GF-D8 (cell line): ENCODE data around the gene MYO3B.
"Not testable (repeated sequence)": the region's sequence is repeated elsewhere in the genome, so short reads cannot be mapped to it uniquely, and the experiment has no call there.

ENCODE experiments used
- DNase-seq: peaks from one replicate; lab custom pipeline; 2025; lab: John Stamatoyannopoulos, UW

The MYO3B gene

DNA sequence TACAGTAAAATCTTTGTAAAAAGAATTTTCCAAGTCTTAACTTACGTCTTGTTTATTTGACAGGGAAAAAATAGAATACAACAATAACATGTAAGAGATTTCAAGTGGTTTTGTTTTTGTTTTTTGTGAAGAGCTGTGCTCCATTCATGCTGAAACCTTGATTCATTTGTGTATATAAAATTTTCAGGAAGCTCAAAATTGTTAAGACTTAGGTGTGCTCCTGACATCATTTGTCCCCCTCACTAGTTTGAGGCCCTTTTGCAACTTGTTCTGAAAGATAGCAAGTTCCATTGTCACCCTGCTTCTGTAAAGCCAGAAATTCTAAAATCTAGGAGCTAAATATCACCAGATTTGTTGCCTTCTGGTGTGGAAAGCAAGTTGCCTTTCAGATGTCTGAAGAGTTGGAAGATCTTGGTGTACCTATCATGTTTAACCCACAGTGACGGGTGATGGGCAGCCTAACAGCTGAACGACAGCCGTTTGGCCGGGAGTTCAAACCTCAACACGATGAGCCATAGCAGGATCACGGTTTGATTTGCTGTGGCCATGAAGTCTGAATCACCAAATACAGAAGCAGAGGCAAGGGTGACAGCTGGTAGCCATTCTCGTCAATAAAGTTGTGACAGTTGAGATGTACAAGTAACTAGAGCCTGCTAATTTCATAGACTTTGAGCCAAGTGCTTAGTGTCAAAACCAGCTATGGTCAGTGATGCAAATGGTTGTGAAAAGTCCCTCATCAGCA, 331.7 kb downstream of the MYO3B start:
- DNase-seq: no peak

DNA sequence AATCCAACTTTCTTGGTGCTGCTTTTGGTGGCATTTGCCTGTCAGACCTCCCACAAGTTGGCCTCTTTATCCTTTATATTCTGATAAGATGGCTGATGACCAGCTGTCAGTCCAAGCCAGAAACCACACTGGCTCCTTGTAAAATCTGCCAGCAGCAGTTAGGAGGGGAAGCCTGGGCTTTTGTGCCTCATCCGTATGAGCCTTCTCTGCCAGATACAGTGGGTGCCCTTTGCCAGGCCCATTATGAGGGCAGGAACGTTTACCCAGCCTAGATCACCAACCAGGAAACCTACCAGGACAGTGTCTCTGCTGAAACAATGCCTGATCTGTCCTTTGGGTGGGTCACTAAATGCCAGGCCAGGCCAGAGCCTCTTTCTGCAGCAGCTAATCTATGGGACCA, 334.3 kb downstream of the MYO3B start:
- no peak for DNase-seq

DNA sequence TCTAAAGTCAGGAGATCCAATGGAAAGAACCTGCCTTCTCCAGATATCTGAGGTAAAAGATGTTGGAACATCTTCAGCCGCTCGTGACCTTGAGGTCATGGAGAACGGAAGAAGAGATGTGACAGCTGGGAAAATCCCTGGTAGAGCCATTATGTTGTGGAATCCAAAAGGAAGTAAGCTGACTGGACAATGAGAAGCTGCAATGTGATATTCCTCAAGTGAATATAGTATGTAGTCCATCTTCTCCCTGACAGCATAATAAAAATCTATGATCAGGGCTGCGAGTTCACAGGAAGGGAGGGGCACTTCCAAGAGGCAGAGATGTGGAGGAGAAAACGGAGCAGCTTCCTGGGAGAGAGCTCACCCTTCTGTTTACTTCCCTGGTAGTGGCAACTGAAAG, 336.2 kb downstream of the MYO3B start:
- DNase-seq: no peak

DNA sequence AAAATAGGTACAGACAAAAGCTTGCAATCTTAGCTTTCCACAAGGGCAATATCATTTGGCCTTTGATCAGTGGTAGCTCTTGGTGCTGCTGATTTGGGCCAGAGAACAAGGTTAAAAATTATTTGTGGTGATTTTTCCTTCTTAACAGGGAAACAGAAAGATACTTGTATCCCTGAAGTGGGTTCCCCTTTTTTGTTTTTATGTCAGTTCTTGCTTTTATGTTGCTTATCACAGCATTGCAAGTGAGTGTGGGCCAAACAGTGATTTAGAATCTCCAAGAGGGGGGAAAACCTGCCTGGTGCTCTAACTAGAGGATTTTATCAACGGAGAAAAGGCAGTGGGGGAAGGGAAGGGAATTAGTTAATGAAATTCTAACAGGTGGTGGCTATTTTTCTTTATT, 339.6 kb downstream of the MYO3B start:
- no peak for DNase-seq

DNA sequence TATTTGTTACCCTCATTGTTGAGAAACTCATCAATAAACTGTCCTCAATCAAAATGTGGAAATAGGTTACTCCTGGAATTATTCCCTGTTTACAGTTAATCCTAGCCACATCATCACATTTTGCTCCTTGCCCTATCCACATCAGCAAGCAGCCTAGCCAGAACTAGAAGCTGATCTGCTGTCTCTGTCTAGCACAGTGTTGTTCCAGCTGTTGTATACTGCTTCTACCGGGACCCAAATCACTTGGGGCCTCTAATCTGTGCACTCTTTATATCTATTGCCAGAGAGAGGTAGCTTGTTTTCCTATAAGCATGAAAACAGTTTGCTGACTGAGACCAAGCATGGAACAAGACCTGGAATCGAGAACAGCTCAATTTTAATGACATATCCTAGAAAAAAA, 341.0 kb downstream of the MYO3B start:
- DNase-seq: no peak

DNA sequence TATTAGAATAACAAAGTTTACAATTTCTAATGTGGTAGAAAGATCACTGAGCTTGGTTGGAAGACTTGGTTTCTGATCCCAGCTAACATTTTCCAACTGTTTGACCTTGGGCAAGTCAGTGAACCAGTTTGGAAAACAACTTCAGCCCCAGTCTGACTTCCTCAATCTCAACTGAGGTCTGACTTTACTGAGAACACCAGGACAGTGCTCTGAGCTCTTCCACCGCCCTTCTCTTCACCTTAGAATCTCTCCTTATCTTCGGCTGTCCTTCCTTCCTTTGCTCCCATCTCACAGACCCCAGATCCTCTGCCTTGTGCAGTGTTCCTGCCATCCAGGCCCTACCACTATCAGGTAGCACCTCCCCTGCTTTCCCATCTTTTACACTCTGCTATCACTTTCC, 343.4 kb downstream of the MYO3B start:
- DNase-seq: no peak

DNA sequence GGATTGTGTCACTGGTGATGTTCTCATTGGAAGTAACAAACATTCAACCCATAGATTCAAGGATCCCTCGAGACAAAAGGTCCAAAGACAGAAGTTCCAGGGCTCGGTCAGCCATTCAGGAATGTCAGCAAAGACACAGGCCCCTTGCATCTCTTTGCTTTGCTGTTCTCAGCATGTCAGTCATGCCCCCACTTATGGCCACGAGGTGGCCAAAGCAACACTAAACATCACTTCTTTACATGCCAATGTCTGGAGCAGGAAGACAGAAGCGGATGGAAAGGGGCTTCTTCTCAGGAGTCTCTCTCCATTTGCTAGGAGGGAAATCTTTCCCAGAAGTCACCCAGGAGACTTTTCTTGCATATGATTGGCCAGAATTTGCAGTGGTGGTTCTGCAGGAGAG, 345.6 kb downstream of the MYO3B start:
- no peak for DNase-seq

DNA sequence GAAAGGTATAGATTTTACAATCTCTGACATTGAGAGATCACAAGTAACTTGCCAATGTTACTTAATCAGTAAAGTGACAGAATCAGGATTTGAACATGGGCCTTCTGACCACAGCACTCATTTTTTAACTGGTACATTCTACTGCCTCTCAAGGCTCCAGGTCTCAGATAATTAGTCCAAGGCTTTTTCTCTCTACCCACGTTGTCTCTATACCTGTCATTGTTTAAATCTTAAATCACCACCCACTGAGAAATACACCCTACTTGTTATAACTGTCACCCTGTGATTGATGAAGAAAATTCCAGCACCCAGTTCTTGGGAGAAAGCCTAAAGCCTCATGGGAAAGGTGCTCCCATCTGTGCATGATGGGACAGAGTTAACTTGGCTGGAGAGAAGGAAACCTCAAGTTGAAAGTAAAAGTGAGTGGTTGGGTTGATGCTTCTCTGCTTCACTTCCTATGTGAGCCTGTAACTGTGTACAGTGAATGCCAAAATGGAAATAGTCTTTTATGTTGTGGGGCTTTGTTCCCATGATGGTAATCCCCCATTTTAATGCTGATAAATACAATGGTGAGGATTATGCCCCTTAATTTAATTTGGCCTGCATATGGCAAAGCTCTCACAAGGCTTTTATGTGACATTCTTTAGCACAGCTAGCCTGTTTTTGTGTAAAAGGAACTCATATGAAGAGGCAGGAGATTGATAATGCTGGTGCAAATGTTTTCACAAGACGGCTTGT, 347.1 kb downstream of the MYO3B start:
- DNase-seq: no peak

DNA sequence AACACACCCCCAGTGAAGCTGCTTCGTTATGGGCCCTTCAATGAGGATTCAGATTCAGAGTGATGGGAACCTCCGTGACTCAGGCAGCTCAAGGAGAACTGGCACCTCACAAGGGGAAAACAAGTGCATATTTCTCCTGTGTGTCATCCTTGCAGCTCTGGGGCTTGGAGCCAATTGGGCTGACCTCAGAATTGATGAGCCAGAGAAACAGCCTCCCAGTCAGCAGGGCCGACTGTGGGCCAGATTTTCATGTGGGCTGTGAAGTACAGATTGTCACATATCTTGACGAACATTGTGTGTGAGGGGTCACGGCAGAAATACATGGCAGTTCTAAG, 347.6 kb downstream of the MYO3B start:
- DNase-seq: no peak

DNA sequence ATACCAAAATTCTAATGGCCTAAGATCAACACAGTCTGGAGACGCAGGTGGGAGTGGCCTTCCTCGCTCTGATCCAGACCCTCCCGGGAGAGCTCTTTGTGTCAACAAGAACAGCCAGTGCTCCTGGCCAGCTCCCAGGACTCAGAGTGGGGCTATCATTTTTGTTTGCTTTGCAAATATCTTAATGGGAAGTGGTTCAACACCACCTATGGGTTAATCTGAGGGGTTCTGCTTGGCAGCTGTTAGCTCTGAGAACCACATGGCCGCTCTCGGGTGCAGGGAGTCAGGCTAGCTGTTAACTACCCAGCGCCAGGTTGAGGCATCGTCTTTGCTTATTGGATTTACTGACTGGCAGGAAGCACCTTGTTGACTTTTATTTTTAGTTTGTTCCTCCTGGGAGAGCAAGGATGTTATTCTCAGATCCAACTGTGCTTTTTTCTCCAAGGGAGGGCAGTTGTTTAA, 352.4 kb downstream of the MYO3B start:
- DNase-seq: no peak

DNA sequence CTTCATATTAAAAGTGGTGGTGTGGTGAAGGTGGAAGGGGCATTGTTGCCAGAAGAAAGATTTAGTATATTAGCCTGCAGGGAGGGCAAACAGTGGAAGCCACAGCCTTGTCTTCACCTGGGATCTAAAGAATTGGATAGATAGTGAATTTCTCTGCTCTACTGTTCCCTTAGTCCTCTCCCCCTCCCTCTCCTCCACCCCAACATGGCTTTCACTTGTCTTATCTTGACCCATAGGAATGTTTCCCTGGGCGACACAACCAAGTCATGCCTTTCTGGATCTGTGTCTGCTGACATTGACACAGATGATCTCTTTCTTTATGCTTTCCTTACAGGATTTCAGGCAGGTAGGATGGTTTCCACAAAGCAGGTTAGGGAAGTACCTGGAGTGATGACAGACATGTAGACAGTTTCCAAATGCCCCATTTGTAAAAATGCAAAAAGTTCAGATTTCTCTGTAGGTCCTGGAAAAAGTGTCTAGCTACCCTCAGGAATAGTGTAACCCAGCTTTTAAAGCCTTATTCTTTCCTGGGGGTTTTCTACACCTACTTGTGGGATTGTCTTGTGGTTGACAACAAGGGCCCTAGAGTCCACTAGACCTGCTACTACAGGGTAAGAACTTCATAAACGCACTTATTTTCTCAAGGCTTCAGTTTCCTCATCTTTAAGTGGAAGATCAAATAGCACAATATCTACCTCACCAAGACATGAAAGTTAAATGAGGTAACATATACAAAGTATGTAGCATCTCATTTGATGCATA, 353.0 kb downstream of the MYO3B start:
- no peak for DNase-seq

DNA sequence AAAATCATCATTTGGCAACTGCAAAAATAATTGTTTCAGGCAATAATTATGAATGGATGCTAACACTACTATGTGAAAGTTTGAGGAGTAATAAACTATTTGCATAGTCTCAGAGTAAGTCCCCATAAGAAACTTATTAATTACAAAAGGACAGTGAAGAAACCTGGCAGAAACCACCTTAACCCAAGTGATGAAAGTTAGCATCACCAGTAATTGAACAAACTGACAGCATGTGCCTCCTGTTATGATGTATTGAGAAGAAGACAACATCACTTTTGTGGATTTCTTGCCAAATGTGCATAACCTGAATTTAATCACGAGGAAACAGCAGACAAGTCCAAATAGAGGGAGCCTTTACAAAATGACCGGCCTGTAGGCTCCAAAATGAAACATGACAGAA, 353.9 kb downstream of the MYO3B start:
- DNase-seq: no peak

DNA sequence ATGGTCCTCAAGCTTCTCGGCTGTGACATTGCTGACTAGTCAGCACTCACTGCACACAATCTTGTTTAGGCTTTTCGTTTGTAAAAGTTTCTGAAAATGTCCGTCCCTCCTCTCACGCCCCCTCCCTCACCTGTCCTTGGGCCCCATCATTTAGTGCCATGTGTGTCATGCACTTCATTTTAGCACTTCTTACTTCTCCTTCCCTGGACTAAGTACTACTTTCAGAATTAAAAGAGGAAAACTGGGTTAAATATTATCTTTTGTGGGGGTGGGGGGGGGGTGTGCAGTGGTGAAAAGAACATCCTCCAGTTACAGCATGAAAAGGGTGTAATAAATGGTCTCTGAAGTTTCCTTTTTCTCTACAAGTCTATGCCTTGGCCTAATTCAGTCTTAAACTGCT, 355.2 kb downstream of the MYO3B start:
- DNase-seq: no peak

DNA sequence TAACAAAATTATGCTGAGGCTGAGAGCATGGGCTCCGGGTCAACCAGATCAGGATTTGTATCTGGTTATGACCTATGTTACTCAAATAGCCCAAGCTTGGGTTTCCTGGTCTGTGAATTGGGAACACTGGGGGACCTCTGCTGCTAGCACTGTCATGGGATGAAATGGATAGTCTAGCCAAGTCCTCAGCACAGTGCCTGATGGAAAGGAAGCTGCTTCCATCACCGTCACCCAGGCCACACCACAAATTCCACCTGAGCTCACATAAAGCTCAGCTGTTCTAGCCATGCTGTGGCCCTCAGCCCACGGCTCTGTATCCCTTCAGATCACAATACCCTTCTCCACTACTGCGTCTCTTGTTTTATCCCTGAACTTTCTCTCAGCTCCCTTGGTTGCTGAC, 357.6 kb downstream of the MYO3B start:
- no peak for DNase-seq

DNA sequence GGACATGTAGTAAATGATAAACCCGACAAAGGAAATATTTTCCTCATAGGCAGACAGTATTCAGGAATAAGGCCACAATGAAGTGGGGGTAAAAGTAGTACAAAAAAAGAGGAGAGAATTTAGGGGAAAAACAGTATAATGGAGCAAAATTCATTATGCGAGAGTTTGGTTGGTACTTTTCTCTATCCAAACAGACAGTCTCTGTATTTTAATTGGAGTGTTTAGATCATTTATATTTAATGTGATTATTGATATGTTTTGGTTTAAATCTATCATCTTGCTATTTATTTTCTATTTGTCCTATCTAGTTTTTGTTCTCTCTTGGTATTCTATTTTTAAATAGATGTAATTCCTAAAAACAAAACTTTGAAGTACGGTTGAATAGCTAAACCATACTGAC, 366.9 kb downstream of the MYO3B start:
- no peak for DNase-seq

DNA sequence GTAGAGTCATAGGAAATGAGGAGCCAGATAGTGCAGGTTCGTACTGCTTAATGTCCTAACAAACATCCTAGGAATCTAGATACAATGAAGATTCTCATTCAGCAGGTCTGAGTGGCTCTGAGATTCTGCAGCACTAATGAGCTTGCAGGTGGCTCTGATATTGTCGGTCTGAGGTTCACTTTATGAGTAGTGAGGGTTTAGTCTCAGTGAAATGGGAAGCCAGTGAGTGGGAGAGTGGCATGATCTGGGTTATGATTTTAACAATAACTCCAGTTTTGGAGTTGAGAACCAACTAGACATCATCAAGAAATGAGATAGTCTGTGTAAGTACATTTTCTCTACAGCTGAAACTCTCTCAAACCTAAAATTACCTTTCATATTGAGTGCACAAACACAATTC, 370.4 kb downstream of the MYO3B start:
- no peak for DNase-seq

DNA sequence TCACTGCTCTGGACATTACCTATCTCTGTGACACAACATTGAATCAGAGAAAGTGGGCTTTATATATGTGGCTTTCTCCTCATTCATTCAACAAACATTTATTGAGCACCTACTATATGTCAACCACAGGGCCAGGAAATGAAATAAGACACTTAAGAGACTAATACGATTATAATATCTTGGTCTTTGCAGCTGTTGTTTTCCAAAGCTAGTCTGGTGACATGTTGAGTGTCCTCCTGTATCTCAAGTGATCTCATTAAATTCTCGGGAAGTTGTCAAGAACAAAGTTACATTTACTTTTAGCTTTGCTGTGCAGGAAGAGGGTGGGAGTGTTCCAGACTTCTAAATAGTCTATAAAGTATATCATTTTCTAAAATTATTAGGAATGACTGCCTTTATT, 372.6 kb downstream of the MYO3B start:
- DNase-seq: no peak

DNA sequence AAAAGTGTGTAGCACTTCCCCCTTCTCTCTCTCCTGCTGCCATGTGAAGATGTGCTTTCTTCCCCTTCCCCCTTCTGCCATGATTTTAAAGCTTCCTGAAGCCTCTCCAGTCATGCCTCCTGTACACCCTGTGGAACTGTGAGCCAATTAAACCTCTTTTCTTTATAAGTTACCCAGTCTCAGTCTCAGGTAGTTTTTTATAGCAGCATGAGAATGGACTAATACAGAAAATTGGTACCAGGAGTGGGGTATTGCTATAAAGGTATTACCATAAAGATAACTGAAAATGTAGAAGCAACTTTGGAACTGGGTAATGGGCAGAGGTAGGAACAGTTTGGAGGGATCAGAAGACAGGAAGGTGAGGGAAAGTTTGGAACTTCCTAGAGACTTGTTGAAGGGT, 374.0 kb downstream of the MYO3B start:
- not testable (repeated sequence) for DNase-seq

DNA sequence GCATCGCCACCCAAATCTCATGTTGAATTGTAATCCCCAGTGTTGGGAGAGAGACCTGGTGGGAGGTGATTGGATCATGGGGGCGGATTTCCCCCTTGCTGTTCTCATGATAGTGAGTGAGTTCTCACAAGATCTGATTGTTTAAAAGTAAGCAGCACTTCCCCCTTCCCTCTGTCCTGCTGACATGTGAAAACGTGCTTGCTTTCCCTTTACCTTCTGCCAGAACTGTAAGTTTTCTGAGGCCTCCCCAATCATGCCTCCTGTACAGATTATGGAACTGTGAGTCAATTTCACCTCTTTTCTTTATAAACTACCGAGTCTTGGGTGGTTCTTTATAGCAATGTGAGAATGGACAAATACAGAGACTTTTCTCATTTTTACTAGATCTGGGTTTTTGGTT, 375.8 kb downstream of the MYO3B start:
- DNase-seq: no peak

DNA sequence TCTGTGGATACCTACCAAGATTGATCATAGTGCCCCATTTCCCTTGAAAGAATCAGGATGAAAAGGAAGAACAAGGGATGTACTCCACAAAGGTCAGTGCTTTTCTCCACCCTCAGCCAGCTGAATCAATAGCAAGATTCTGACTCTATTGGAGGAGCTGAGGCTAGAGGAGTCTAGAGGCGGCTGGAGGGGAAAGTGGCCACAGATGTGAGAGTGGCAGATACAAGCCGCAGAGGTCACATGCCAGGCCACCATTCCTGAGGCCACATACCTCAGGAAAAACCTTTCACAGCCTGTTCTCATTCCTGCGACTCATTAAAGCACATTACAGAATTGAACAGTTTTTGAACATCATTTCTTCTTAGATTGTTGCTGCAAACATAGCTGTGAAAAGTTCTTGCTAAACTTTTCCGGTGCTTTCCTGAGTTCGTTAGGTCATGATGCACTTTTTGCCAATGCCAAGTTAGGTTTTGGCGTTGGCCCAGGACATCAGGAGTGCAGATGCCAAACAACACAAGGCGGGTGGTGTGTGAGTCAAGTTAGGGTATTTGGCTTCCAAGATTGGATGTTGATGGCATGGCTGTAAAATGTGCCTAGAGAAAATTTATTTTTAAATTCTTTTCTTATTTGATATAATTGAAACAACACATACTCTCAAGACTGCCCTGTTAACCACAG, 376.5 kb downstream of the MYO3B start:
- DNase-seq: no peak

DNA sequence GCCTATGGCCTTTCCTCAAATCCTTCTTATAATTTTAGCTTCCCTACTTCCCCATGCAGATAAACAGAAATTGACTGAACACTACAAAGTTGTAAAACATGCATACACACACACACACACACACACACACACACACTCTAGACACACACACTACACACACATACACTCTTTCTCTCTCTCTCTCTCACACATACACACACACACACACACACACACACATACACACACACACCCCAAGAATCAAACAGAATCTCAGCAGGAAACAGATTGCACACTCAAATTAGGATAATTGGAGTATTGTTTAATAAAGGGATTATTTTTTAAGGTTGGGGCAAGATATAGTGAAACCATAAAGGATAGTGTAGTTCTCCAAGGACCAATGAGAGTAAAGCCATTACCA, 385.0 kb downstream of the MYO3B start:
- DNase-seq: no peak

DNA sequence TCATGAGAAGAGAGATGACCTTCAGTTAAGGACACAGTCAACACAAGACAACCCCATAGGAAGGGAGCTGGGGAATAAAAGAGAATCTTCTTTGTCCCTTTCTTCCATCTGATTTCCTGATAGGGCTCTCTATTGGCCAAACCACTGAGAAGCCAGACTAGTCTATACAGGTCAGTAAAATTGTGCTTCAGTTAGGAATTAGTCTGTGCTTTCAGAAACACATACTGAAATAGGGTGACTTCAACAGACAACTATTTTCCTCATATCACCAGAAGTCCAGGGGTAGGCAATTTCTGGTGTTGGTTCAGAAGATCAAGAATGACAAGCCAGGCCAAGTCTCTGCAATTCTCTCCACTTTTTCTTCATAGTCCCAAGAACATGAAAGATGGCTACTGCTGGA, 385.5 kb downstream of the MYO3B start:
- no peak for DNase-seq

DNA sequence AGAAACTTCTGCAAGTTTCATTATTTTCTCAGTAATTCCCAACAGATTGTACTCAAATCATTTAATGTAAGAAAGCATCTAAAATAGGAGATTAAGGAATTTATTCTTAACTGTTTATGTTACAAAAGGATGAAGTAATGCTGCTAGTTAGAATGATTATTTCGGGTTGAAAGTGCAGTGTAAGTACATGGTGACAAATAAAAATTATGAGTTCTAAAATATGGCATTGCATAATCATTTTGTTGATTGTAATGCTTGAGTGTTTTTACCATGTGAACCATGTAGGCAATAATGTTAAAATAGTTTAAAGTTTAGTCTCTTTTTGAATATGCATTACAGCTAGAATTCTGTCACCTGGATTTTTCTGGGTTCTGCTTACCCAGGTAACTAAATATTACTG, 388.2 kb downstream of the MYO3B start:
- no peak for DNase-seq
